SU-DHL-6 (cell line): ENCODE measurements around the gene TMEM115.

Experiments used
- H2AFZ ChIP-seq: fragments of 200-600 bp; sonication (generic); 2 replicates; pipeline ENCODE4 v1.6.1; 2014; ENCODE audit warnings: low read depth, mild to moderate bottlenecking, moderate library complexity, mixed read lengths, antibody characterized with exemption, low read length; ENCODE audit not compliant: severe bottlenecking
- H3F3A ChIP-seq: fragments of 200-600 bp; shearing (Covaris generic); 2 replicates; pipeline ENCODE4 v1.6.0; 2016; ENCODE audit warnings: antibody characterized with exemption, mild to moderate bottlenecking; ENCODE audit not compliant: insufficient read depth
- H3K27ac ChIP-seq: fragments of 200-600 bp; sonication (generic); 2 replicates; pipeline ENCODE4 v1.5.1; 2016; ENCODE audit warnings: low read depth, mild to moderate bottlenecking, low read length, moderate library complexity, mixed read lengths
- H3K27me3 ChIP-seq: fragments of 200-600 bp; sonication (generic), shearing (Covaris generic); 2 replicates; pipeline ENCODE4 v1.6.0; 2014; ENCODE audit warnings: mild to moderate bottlenecking, low read length
- H3K36me3 ChIP-seq: fragments of 200-600 bp; sonication (generic); 2 replicates; pipeline ENCODE4 v1.6.1; 2014; ENCODE audit warnings: mild to moderate bottlenecking, low read length, mixed read lengths
- H3K4me2 ChIP-seq: fragments of 300-600, 200-600 bp; shearing (Covaris generic), sonication (generic); 2 replicates; pipeline ENCODE4 v1.6.0; 2014; ENCODE audit warnings: low read length, low read depth, mild to moderate bottlenecking; ENCODE audit not compliant: poor library complexity, severe bottlenecking
- H3K4me3 ChIP-seq: fragments of 200-600 bp; sonication (generic); 2 replicates; pipeline ENCODE4 v1.5.1; 2014; ENCODE audit warnings: antibody characterized with exemption, low read length, mild to moderate bottlenecking, mixed read lengths; ENCODE audit not compliant: insufficient read depth, poor library complexity, severe bottlenecking
- H3K79me2 ChIP-seq: fragments of 200-600 bp; sonication (generic); 2 replicates; pipeline ENCODE4 v1.6.1; 2014; ENCODE audit warnings: mild to moderate bottlenecking, low read length, moderate library complexity; ENCODE audit not compliant: insufficient read depth
- H3K9ac ChIP-seq: fragments of 200-600 bp; sonication (generic); 2 replicates; pipeline ENCODE4 v1.7.0; 2014; ENCODE audit warnings: mild to moderate bottlenecking, low read length
- H3K9me2 ChIP-seq: fragments of 200-600 bp; sonication (generic); replicated peaks from 2 replicates; pipeline ENCODE4 v1.6.1; 2014; ENCODE audit warnings: low read length; ENCODE audit not compliant: insufficient read depth
- H3K9me3 ChIP-seq: fragments of 200-600 bp; sonication (generic); 2 replicates; pipeline ENCODE4 v1.6.1; 2014; ENCODE audit warnings: low read length, mixed read lengths; ENCODE audit not compliant: insufficient read depth
- H4K20me1 ChIP-seq: fragments of 200-600 bp; sonication (generic); 2 replicates; pipeline ENCODE4 v1.6.1; 2014; ENCODE audit warnings: low read depth, mild to moderate bottlenecking, antibody characterized with exemption, low read length, moderate library complexity, mixed read lengths
- EZH2phosphoT487 ChIP-seq: fragments of 200-600 bp; sonication (generic), shearing (Covaris generic); conservative IDR thresholded peaks from 2 replicates; pipeline ENCODE4 v1.6.1; 2018; ENCODE audit warnings: mild to moderate bottlenecking, antibody characterized with exemption, low read length, moderate library complexity, mixed read lengths
- TF ChIP-seq, protein P1 (sequence below): fragments of 200-600 bp; sonication (generic); IDR thresholded peaks from one replicate; pipeline ENCODE4 v1.5.1; 2017; ENCODE audit warnings: antibody characterized with exemption, mild to moderate bottlenecking, low read length, moderate library complexity; ENCODE audit not compliant: insufficient read depth, poor library complexity, severe bottlenecking

TMEM115 gene

DNA sequence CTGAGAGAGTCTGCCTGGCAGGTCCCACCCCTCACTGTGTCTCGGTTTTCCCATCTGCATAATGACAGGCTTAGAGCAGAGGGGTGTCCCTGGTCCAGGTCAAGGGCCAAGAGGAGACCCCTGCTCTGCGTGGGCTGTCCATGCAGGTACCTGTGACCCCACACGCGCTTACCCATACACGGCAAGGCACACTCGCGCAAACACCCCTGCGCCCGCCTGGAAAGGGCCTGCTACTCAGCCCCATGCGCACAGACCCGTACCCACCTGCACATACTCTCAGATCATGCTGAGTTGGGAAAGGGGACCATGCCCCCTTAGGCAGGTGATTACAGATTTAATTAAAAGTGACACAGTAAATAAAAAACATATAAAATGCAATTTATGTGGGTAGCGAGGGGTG, 23.4 kb upstream of the TMEM115 start:
- Histone ChIP-seq H4K20me1 (no peaks in the 10 kb centered on the region), H3K9me2 (no peaks in the 10 kb centered on the region), H3K9me3 (no peaks in the 10 kb centered on the region), H3K79me2 (no peaks in the 10 kb centered on the region), H3F3A (no peaks in the 10 kb centered on the region), H3K27me3 (no peaks in the 10 kb centered on the region), H3K27ac (no peak overlapping the region), H3K4me2 (no peak overlapping the region), H3K9ac (no peak overlapping the region), H3K4me3 (no peak overlapping the region), H2AFZ (no peak overlapping the region), H3K36me3 (no peaks in the 10 kb centered on the region)
- no peak for TF ChIP-seq EZH2phosphoT487
- TF ChIP-seq, protein P1, sequence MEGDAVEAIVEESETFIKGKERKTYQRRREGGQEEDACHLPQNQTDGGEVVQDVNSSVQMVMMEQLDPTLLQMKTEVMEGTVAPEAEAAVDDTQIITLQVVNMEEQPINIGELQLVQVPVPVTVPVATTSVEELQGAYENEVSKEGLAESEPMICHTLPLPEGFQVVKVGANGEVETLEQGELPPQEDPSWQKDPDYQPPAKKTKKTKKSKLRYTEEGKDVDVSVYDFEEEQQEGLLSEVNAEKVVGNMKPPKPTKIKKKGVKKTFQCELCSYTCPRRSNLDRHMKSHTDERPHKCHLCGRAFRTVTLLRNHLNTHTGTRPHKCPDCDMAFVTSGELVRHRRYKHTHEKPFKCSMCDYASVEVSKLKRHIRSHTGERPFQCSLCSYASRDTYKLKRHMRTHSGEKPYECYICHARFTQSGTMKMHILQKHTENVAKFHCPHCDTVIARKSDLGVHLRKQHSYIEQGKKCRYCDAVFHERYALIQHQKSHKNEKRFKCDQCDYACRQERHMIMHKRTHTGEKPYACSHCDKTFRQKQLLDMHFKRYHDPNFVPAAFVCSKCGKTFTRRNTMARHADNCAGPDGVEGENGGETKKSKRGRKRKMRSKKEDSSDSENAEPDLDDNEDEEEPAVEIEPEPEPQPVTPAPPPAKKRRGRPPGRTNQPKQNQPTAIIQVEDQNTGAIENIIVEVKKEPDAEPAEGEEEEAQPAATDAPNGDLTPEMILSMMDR: no peak

DNA sequence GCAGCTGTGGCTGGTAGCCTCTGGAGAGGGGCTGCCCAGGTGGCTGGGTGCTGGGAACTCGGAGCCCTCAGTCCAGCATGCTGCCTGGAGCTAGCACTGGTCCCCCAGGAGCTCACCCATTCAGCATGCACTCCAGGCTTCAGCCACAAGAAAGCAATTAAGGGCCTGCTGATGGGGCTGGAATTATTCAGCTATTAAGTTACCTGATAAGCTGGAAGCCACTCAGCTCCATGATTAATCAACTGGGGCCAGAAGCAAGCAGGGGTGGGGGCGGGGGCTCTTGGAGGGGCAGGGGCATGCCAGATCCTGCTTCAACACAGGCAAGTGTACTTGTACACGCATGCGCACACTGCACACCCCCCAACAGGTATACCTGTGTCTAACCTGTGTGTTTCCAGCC, 22.1 kb upstream of the TMEM115 start:
- no peaks in the 10 kb centered on the region for H3K36me3 ChIP-seq
- H3K27me3 ChIP-seq: no peaks in the 10 kb centered on the region
- no peak overlapping the region for H3K4me2 ChIP-seq
- TF ChIP-seq, protein P1: no peak
- no peak for TF ChIP-seq EZH2phosphoT487
- no peaks in the 10 kb centered on the region for H4K20me1 ChIP-seq
- no peaks in the 10 kb centered on the region for H3K9me3 ChIP-seq
- H3K4me3 ChIP-seq: no peak overlapping the region
- H3K9ac ChIP-seq: no peak overlapping the region
- H2AFZ ChIP-seq: no peak overlapping the region
- no peaks in the 10 kb centered on the region for H3F3A ChIP-seq
- H3K9me2 ChIP-seq: no peaks in the 10 kb centered on the region
- no peaks in the 10 kb centered on the region for H3K79me2 ChIP-seq
- H3K27ac ChIP-seq: no peak overlapping the region

DNA sequence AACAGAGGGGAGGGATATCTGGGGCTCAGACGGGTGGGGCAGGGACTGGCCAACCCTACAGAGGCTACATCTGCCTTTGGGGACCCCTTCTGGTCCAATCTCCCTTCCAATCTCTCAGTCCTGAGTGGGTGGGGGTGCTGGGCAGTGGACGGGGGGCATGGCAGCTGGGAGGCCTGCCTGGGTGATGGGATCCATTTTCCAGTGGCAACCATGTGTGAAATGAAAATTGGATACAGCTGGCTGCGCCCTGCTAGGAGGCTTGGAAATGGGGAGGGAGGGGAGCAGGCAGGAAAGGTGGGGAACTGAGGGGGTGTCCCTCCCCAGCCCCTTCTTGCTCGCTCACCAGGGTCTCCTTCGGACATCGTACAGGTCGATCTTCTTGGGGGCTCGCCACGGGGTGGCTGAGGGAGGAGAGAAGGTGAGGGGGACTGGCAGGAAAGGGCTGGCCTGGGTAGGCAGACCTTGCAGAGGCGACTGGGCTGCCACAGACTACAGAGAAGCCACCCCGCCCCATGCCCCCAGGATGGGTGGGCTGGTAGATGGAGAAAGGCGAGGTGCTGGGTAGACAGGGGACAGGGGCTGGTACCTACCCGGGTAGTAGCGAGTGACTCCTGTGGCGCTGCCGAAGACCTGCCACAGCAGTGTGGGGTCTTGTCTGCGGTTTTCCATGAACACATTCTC, 21.2 kb upstream of the TMEM115 start:
- Histone ChIP-seq H3F3A (no peaks in the 10 kb centered on the region), H3K27ac (no peak overlapping the region), H4K20me1 (no peaks in the 10 kb centered on the region), H3K9me3 (no peaks in the 10 kb centered on the region), H3K27me3 (no peaks in the 10 kb centered on the region), H3K79me2 (no peaks in the 10 kb centered on the region), H3K9me2 (no peaks in the 10 kb centered on the region), H3K36me3 (no peaks in the 10 kb centered on the region), H3K4me2 (no peak overlapping the region), H3K9ac (no peak overlapping the region), H3K4me3 (no peak overlapping the region), H2AFZ (no peak overlapping the region)
- TF ChIP-seq, protein P1: no peak
- no peak for TF ChIP-seq EZH2phosphoT487
